GM12878 (cell line): ENCODE results near the gene CRKL. TPM values are rescaled to one million over a fixed set of nuclear protein-coding genes. Genes with fewer than 3 reads are reported as not detected.

ENCODE experiments used
- ATAC-seq: fragments of 200-7000 bp; cut with Tn5 transposase; 3 replicates; pipeline ENCODE4 v1.9.1; 2020; ENCODE audit warnings: mild to moderate bottlenecking, moderate library complexity
- BruUV-seq: library from RNA; stranded (reverse); fragments of 400-500 nt; replicated peaks from 2 replicates; lab custom pipeline; 2021; lab: Mats Ljungman, UMichigan
- CTCF ChIA-PET: fragments of 300-600 bp; sonication (Branson Sonifier 250); formaldehyde crosslinking; extraction: SDS; loops from one replicate; lab custom pipeline; 2021; ENCODE audit warnings: inconsistent platforms; lab: Yijun Ruan, JAX
- POLR2A ChIA-PET: fragments of 350-600 bp; formaldehyde crosslinking; extraction: SDS; loops from one replicate; lab custom pipeline; 2021; ENCODE audit warnings: inconsistent platforms; lab: Charles Lee
- RAD21 ChIA-PET: fragments of 300-600 bp; sonication (Branson Sonifier 250); formaldehyde crosslinking; loops from one replicate; lab custom pipeline; 2023; ENCODE audit warnings: antibody characterized with exemption; ENCODE audit not compliant: unreplicated experiment; lab: Charles Lee
- SMC1A ChIA-PET: fragments of 300-600 bp; sonication (Branson Sonifier 250); formaldehyde crosslinking; loops from one replicate; lab custom pipeline; 2023; ENCODE audit not compliant: unreplicated experiment, uncharacterized antibody; lab: Charles Lee
- DNase-seq: peaks from one replicate; pipeline ENCODE4 v3.0.0-alpha.2; 2011; ENCODE audit warnings: low read depth, low spot score
- FAIRE-seq: peaks from 3 replicates; lab custom pipeline; 2011; peaks lifted over from hg19 to GRCh38; lab: Jason Lieb, UNC
- H2AFZ ChIP-seq: 2 replicates; pipeline ENCODE4 v1.6.0; 2011; ENCODE audit warnings: low read depth, low read length, control low read depth; ENCODE audit not compliant: control insufficient read depth
- H3K27ac ChIP-seq: 2 replicates; pipeline ENCODE4 v1.5.1; 2011; ENCODE audit warnings: control low read depth; ENCODE audit not compliant: control insufficient read depth, insufficient read depth
- H3K27me3 ChIP-seq, 2 experiments: replicated peaks in 1 of 2; 2 replicates each; pipeline versions ENCODE4 v1.6.0 to v1.6.1; 2011; ENCODE audit warnings: low read length in 1 of 2; ENCODE audit not compliant: control insufficient read depth in 2 of 2, insufficient read depth in 2 of 2
- H3K36me3 ChIP-seq, 2 experiments: 2 replicates each; pipeline ENCODE4 v1.5.1; 2011; ENCODE audit warnings: low read length in 1 of 2; ENCODE audit not compliant: control insufficient read depth in 2 of 2, insufficient read depth in 2 of 2
- H3K4me1 ChIP-seq: 2 replicates; pipeline ENCODE4 v1.6.1; 2011; ENCODE audit warnings: mild to moderate bottlenecking, low read length, moderate library complexity, mixed read lengths; ENCODE audit not compliant: control insufficient read depth, insufficient read depth
- H3K4me2 ChIP-seq: 2 replicates; pipeline ENCODE4 v1.6.0; 2011; ENCODE audit warnings: control low read depth; ENCODE audit not compliant: control insufficient read depth, insufficient read depth
- H3K4me3 ChIP-seq: fragments of 200-600 bp; sonication (generic); 2 replicates; pipeline ENCODE4 v1.5.1; 2016
- H3K79me2 ChIP-seq: 2 replicates; pipeline ENCODE4 v1.6.0; 2011; ENCODE audit warnings: low read length; ENCODE audit not compliant: control insufficient read depth, insufficient read depth
- H3K9ac ChIP-seq: 2 replicates; pipeline ENCODE4 v1.8.0; 2011; ENCODE audit warnings: low read length, control low read depth, mixed read lengths; ENCODE audit not compliant: control insufficient read depth, insufficient read depth
- H3K9me3 ChIP-seq: replicated peaks from 3 replicates; pipeline ENCODE4 v1.5.1; 2011; ENCODE audit warnings: mild to moderate bottlenecking, low read length; ENCODE audit not compliant: control insufficient read depth, insufficient read depth
- H4K20me1 ChIP-seq: 2 replicates; pipeline ENCODE4 v1.6.0; 2011; ENCODE audit not compliant: control insufficient read depth, insufficient read depth
- BCL11A ChIP-seq: IDR thresholded peaks from 2 replicates; pipeline ENCODE4 v1.6.1; 2011; ENCODE audit warnings: low read depth, low read length
- BRCA1 ChIP-seq: IDR thresholded peaks from 2 replicates; pipeline ENCODE4 v1.6.1; 2011; ENCODE audit warnings: low read depth, low read length, improper control_type of control experiment
- DPF2 ChIP-seq: fragments of 450-650 bp; IDR thresholded peaks from 2 replicates; pipeline ENCODE4 v1.6.1; 2017; ENCODE audit warnings: mild to moderate bottlenecking
- MEF2A ChIP-seq: IDR thresholded peaks from 2 replicates; pipeline ENCODE4 v1.6.1; 2011; ENCODE audit warnings: low read depth, mild to moderate bottlenecking, low read length, moderate library complexity; ENCODE audit not compliant: insufficient read depth
- MXI1 ChIP-seq: fragments of 150-350 bp; IDR thresholded peaks from 2 replicates; pipeline ENCODE4 v1.6.1; 2011; ENCODE audit warnings: low read depth, mild to moderate bottlenecking, inconsistent platforms, low read length, improper control_type of control experiment
- NFXL1 ChIP-seq: fragments of 450-650 bp; IDR thresholded peaks from 2 replicates; pipeline ENCODE4 v1.6.1; 2017; ENCODE audit warnings: antibody characterized with exemption, mild to moderate bottlenecking, borderline replicate concordance
- NFYA ChIP-seq: IDR thresholded peaks from 2 replicates; pipeline ENCODE4 v1.6.1; 2011; ENCODE audit warnings: low read depth, mild to moderate bottlenecking, low read length, improper control_type of control experiment, borderline replicate concordance
- RAD21 ChIP-seq: IDR thresholded peaks from 2 replicates; pipeline ENCODE4 v1.6.1; 2011; ENCODE audit warnings: mild to moderate bottlenecking, low read depth, low read length, moderate library complexity; ENCODE audit not compliant: insufficient read depth
- RUNX3 ChIP-seq: IDR thresholded peaks from 2 replicates; pipeline ENCODE4 v1.6.1; 2012; ENCODE audit warnings: low read length, inconsistent platforms
- SIX5 ChIP-seq: IDR thresholded peaks from 2 replicates; pipeline ENCODE4 v1.6.1; 2011; ENCODE audit warnings: mild to moderate bottlenecking, low read depth, low read length, moderate library complexity; ENCODE audit not compliant: severe bottlenecking
- SKIL ChIP-seq: fragments of 450-650 bp; IDR thresholded peaks from 2 replicates; pipeline ENCODE4 v1.6.1; 2017; ENCODE audit warnings: mild to moderate bottlenecking, low read depth, inconsistent platforms; ENCODE audit not compliant: poor library complexity, severe bottlenecking
- SMC3 ChIP-seq: IDR thresholded peaks from 2 replicates; pipeline ENCODE4 v1.6.1; 2011; ENCODE audit warnings: low read length, improper control_type of control experiment, borderline replicate concordance
- TBL1XR1 ChIP-seq: IDR thresholded peaks from 2 replicates; pipeline ENCODE4 v1.6.1; 2012; ENCODE audit warnings: low read depth, low read length, improper control_type of control experiment
- ZBTB33 ChIP-seq: fragments of 450-650 bp; IDR thresholded peaks from 2 replicates; pipeline ENCODE4 v1.6.1; 2017; ENCODE audit warnings: mild to moderate bottlenecking
- WGBS: methylation state at CpG from one replicate; pipeline ENCODE4 v1.1.6; 2016; ENCODE audit warnings: low lambda C conversion rate; ENCODE audit not compliant: insufficient replicate concordance, insufficient coverage; ENCODE audit errors: missing lambda C conversion rate; 5-methylcytosine and 5-hydroxymethylcytosine counted together
- in situ Hi-C: fragments of 300-500 bp; cut with MboI; formaldehyde crosslinking; loops from 9 replicates; pipeline ENCODE4 v1.14.3; 2018; ENCODE audit warnings: mixed read lengths
- intact Hi-C: fragments of 100-400 bp; cut with micrococcal nuclease; formaldehyde crosslinking; loops from one replicate; pipeline ENCODE4 v1.14.2; 2022; ENCODE audit not compliant: unreplicated experiment
- polyA plus RNA-seq, 11 experiments: library from polyadenylated mRNA; depleted of rRNA in 4 of 11; unstranded in 6 of 11; stranded (reverse) in 5 of 11; fragments of >200 nt; fragmentation: Nextera tagmentation in 4 of 11; fragmentation: Illumina TruSeq in 1 of 11; extraction: Ambion mirVana in 4 of 11; extraction: Trizol in 1 of 11; gene quantifications; 1 replicate in 1 of 11; 2 replicates in 10 of 11; pipeline versions ENCODE4 v1.2.1 to v1.2.3, GENCODE V29; 2011 to 2016; ENCODE audit warnings: inconsistent platforms in 2 of 11, missing spikeins in 2 of 11, low read depth in 1 of 11
- total RNA-seq, 4 experiments: library from RNA; depleted of rRNA in 3 of 4; stranded (reverse); fragments of >200 nt in 3 of 4; fragmentation: Illumina TruSeq in 1 of 4; extraction: Trizol in 1 of 4; gene quantifications; 2 replicates each; pipeline versions ENCODE4 v1.2.1 to v1.2.3, GENCODE V29; 2013 to 2021
- TF ChIP-seq, protein P1 (sequence below): IDR thresholded peaks from 2 replicates; pipeline ENCODE4 v1.6.1; 2011; ENCODE audit warnings: borderline replicate concordance, low read depth, mild to moderate bottlenecking, moderate library complexity, mixed read lengths, low read length; ENCODE audit not compliant: insufficient read depth; ENCODE audit errors: extremely low read length

CRKL gene
- total and polyA plus RNA-seq, 10 of the 15 experiments (the other 5 are each of a cell fraction or from before 2014, with no cell fraction given): 12.6 to 61.2 (median 32.7) TPM

DNA sequence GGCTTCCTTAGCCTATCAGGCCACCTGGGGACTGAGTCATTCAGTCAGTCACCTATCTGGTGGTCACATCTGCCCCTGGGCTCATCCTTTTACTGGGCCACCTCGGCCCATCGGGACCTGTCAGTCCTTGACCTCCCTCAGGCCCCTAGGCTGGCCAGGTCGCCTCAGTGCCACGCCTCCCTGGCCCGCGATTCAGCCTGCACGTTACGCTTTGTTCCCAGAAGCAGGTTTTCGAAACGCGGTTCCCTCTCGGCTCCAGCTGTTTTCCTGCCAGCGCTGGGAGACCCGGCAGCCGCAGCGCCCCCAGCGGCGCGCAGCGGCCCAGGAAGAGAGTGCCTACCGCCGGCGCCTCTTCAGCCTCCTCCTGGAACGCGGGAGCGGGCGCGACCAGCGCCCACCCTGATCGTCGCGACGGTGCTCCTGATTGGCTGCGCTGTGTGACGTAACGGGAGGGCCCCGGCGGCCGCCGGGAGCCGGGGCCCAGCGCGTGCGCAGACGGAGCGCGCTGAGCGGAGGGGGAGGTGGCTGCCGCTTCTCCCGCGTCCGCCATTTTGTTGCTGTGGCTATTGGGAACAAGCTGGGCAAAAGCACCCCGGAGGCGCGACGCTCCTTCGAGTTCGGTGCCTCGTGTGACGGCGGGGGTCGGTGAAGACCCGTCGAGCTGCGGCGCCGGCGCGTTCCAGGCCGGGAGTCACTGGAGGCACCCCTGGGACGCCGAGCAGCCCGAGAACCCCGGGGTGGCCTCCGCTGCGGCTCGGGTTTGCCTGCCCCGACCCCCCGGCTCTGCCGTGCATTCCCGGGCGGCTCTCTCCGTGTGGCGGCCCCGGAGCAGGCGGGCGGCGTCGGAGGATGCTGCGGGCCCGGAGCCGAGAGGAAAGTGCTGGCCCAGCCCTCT lies at the start of gene CRKL (continued):
- 0 out of 2 replicates have a peak, but pooled peaks have one; percentile 36 for TF ChIP-seq MEF2A
- TF ChIP-seq, protein P1, sequence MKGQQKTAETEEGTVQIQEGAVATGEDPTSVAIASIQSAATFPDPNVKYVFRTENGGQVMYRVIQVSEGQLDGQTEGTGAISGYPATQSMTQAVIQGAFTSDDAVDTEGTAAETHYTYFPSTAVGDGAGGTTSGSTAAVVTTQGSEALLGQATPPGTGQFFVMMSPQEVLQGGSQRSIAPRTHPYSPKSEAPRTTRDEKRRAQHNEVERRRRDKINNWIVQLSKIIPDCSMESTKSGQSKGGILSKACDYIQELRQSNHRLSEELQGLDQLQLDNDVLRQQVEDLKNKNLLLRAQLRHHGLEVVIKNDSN: no peak
- peak; percentile 32; the same call in 1 of the 2 replicates for TF ChIP-seq RAD21
- no peak for TF ChIP-seq NFXL1
- peak; percentile 83; the same call in 1 of the 2 replicates for TF ChIP-seq MXI1
- peak; percentile 26; the same call in 1 of the 2 replicates for TF ChIP-seq SMC3

DNA sequence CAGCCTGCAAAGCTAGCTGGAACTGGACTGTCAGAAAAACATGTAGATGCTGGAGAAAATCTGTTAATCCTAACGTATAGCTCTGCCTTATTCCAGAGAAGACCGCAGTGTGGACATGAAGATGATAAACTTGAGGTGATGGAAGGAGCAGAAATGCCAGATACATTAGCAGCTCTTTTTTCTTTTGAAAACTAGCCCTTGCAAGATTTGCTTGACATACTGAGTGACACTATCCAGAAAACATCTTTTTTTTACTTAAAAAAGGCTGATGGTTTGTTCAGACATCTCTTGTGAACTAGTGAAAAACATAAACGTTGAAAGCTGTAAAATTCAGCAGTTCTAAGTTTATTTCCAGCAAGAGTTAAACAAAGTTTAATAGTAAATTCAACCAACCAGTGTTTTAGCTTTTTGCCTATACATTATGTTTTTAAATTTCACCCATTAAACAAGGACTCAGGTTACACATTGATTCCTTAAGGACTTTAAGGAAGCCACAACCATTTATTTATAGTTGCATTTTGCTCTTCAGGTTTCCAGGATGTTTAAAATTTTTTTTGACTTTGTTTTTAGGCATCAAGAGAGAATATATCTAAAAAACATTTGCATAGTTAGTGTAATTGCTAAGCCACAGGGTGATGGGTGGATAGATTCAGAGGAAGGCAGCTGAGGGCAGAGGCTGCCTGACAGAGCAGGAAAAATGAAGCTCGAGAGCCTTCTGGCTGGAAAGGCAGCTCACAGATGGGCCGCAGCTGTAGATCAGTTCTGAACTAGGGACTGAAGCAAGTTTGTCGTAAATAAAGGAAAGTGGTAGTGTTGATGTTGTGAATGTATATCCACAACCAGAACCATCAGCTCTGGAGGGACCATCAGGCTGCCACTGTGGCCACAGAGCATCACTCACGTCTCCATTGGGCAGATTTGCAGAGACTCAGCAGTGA lies 48.9 kb upstream of the CRKL start:
- SMC1A ChIA-PET: interaction anchor here (1.4 kb wide), 1 partner anchor 9 kb away, joined by 4 read pairs; the partner anchor contains the start of gene SNAP29
- BruUV-seq: no TSS peak
- H3K4me3 ChIP-seq: no peak overlapping the region
- H2AFZ ChIP-seq: no peak overlapping the region
- no peaks in the 10 kb centered on the region for H3K27me3 ChIP-seq
- H3K9me3 ChIP-seq: no peaks in the 10 kb centered on the region
- peaks cover 0 to 3% of the 10 kb centered on the region in 2 experiments; a peak in 1 of 4 replicates for H3K36me3 ChIP-seq
- H3K4me2 ChIP-seq: no peak overlapping the region
- no peaks in the 10 kb centered on the region for H3K4me1 ChIP-seq
- intact Hi-C loops (no loop called here), in situ Hi-C loops (loop anchor here (10.0 kb wide), 1 partner anchor 47 kb away; the partner anchor contains the start of gene CRKL)
- 91% methylated on average over 7 of the region's 7 CpGs for WGBS
- POLR2A ChIA-PET: no interaction called here
- H3K9ac ChIP-seq: no peak overlapping the region
- TF ChIP-seq SIX5: no peak
- no peak for TF ChIP-seq ZBTB33
- TF ChIP-seq NFYA: no peak
- TF ChIP-seq BRCA1: no peak
- no peak for TF ChIP-seq TBL1XR1
- no peak for TF ChIP-seq RUNX3
- no peak for TF ChIP-seq SKIL
- no peak for TF ChIP-seq DPF2
- TF ChIP-seq BCL11A: no peak
- no peaks in the 10 kb centered on the region for H4K20me1 ChIP-seq
- FAIRE-seq (no peak), DNase-seq (no peak), ATAC-seq (no peak)
- RAD21 ChIA-PET: interaction anchor here (0.6 kb wide), 1 partner anchor 165 kb away, joined by 3 read pairs; no protein-coding TSS in a partner anchor
- CTCF ChIA-PET: interaction anchor here (0.9 kb wide), 1 partner anchor 91 kb away, joined by 3 read pairs; no protein-coding TSS in a partner anchor
- no peak overlapping the region for H3K27ac ChIP-seq
- H3K79me2 ChIP-seq: no peaks in the 10 kb centered on the region
